Renal cortical epithelial cell (primary cell): ENCODE measurements around the gene KNG1. TPM values are rescaled to one million over a fixed set of nuclear protein-coding genes. Genes with fewer than 3 reads are reported as not detected.
"Not testable (repeated sequence)": the region's sequence is repeated elsewhere in the genome, so short reads cannot be mapped to it uniquely, and the experiment has no call there.

ENCODE experiments used
- DNase-seq: peaks from one replicate; pipeline ENCODE4 v3.0.0-alpha.2; 2011; ENCODE audit warnings: low read depth
- total RNA-seq: library from RNA; depleted of rRNA; stranded (reverse); fragments of >200 nt; gene quantifications from 2 replicates; pipeline ENCODE4 v1.2.3, GENCODE V29; 2014

Gene KNG1
- total RNA-seq, 1 donor from 2014 or later = 0.99 TPM

DNA sequence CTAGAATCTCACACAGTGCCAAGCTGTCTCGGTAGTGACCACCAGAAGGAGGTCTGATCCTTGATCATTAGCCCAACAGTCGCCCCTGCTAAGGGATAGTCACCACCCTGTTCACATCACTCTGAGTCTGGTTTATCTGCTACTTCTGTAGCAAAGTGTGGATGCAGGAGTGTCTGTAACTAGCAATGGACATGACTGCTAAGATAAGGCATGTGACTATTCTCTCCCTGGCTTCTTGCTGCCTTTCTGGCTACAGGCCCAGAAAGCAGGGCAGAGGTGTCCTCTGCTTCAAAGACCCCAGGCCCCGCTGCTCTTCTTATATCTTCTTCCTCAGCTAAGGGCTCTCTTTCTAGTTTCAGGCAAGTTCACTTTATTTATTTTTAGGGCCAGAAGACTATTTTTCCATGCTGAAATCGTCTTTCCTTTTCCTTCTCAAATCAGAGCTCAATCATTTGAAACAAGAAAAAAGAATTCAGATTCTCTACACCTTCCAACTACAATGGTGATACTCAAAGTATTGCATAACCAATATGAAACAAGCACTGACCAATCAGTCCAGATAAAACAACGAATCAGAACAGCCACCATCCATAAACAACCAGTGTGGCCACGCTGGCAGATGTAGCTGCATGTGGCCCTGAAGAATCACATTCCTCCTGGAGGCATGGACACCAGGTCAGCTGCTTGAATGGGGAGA, 8.0 kb upstream of the KNG1 start:
- DNase-seq = peak; percentile 12

DNA sequence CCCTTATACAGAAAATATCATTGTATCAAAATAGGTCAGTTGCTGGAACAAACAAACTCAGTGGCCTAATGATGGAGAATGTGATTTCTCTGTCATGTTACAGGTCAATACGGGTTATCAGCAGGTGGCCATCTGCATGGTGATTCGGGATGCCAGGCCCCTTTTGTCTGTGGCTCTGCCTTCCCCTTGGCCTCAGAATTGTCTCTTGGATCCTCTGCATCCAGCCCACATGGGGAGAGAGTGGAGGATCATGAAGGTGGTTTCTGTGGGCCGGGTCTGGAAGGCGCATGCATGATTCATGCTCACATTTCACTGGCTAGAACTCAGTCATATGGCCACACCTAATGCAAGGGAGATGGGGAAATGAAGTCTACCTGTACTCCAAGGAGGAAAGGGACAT, 6.5 kb upstream of the KNG1 start:
- DNase-seq = not testable (repeated sequence)

- DNase-seq = no peak
Measured at GRCh38 chr3:186713499-186713898, 3.7 kb upstream of the KNG1 start.

DNA sequence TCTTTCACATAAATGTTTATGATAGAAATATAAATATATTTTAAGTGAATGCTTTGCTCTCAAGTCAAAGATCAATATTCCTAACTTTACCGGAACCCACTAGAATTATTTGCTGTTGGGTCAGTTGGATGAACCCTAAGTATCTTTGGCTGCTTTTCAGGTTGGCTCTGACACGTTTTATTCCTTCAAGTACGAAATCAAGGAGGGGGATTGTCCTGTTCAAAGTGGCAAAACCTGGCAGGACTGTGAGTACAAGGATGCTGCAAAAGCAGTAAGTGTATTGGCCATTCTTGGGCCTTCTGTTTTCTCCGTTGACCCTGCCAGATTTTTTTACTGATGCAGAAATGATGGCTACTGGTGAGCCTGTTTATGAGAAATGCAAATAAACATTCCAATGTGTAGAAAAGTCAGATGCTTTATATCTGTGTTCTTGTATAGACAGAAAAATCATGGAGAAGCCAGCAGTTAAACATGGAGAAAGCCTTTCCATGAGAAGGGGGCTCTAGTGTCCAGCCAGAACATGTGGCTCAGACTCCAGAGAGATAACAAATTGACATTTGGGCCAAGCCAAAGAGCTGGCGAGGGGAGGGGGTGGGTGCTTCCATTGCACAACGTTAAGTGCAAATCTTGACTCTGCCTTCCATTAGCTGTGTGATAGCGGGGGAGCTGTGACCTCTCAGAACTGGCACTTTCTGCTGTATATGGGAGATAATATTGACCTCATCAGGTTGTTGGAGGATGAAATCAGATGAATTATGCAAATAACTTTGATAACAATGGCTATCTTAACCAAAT, 3.0 kb downstream of the KNG1 start:
- no peak for DNase-seq

DNA sequence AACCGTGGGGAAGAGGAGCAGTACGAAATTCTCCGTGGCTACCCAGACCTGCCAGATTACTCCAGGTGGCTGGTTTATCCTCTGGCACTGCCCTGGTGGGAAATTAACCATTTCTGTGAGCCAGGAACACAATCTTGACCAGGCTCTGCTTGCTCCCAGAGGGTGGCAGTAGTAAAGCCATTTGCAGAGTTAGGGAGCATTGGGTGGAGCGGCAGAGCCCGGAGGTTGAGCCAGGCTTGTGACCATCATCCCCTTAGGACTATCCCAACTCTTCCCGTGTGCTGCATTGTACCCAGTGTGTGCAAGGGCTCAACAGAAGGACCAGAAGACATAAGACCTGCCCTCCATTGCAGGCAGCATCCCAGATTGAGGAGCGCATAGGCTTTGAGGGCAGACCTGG, 5.3 kb downstream of the KNG1 start:
- peak; percentile 21 for DNase-seq

- no peak for DNase-seq
Measured at GRCh38 chr3:186724911-186725310, 7.8 kb downstream of the KNG1 start.

DNA sequence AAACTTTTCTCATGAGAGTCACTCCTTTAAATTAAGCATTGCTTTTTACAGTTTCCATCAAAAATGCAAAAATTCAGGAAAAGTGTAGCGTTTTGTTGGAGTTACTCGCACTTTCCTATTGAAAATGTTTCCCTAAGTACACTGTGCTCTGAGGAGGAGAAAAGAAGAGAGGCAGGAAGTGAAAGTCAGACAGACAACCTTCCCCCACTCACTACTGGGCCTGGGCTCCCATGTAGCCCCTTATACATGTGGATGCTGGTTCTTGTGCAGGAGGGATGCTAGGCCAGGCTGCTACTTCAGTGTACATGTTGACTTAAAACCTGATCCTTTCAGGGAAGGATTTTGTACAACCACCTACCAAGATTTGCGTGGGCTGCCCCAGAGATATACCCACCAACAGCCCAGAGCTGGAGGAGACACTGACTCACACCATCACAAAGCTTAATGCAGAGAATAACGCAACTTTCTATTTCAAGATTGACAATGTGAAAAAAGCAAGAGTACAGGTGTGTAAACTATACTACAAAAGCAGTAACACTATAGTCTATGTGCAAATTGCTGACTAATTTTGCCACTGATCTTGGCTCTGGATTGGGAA, 15.1 kb downstream of the KNG1 start:
- DNase-seq = no peak

DNA sequence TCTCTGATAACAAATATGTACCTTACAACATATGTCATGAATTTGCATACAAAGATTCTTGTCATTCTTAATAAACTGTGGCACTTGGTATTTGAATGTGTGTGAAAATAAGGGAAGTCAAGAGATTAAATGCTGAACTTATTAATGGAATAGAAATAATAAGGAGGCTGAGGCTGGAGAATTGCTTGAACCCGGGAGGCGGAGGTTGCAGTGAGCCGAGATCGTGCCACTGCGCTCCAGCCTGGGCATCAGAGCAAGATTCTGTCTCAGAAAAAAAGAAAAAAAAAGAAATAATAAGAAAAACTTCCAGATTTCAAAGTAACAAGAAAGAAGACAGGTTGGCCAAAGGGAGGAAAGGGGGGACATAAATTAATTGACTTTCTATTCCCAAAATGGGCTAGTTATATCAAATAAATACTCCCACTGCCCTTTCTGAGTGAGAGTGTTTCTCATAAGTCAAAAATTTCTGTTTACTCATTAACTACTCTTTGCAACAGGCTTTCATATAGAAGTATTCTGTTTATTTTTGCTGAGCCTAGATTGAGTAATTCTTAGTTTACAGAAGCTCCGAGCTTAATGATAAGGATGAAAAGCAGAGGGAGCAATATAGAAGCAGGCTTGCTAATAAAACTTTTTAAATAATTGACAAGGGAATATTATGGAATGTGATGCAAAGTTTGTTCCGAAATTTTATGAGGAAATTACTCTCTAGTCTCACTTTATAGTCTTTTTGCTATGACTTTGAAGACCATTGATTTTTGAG, 25.6 kb downstream of the KNG1 start:
- DNase-seq = peak; percentile 56

- no peak for DNase-seq
Measured at GRCh38 chr3:186743666-186744065, 26.5 kb downstream of the KNG1 start.

DNA sequence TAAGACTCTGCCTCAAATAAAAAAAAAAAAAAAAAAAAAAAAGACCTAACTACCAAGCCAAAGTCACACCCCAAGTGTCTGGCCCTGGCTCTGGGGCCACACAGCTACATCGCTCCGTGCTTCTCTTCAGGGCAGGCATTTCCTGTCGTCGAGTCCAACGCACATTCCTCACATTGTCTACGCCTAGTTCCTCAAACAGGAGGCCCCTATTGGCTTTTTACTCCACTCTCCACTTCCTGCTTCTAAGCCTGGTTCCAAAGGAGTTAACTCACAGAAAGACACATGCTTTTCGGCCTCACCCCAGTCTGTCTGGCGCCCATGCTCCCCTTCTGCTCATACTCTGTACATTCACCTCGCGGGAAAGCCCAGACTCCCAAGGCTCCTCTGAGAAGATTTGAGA, 28.8 kb downstream of the KNG1 start:
- peak; percentile 54 for DNase-seq

GRCh38 chr3:186750316-186750715, 33.2 kb downstream of the KNG1 start:
- no peak for DNase-seq

GRCh38 chr3:186751480-186751879, 34.3 kb downstream of the KNG1 start:
- DNase-seq = no peak

DNA sequence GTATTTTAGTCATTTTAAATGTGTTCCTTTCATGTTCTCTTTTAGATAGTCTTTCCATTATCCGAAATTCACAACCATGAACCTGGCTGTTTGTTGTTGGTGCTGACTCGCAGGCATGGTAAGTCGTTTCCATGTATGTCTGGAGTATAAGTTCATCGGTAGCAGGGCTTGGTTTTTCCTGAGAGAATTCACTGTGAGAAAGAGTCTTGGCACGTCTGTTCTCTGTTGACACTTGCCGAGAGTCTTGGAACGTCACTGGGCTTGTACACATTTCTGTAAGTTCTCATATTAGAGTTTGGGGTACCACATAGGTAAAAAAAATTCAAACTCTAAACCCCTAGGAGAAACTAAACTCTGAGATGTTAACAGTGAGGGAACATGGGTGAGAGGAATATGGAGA, 36.8 kb downstream of the KNG1 start:
- DNase-seq = no peak

DNA sequence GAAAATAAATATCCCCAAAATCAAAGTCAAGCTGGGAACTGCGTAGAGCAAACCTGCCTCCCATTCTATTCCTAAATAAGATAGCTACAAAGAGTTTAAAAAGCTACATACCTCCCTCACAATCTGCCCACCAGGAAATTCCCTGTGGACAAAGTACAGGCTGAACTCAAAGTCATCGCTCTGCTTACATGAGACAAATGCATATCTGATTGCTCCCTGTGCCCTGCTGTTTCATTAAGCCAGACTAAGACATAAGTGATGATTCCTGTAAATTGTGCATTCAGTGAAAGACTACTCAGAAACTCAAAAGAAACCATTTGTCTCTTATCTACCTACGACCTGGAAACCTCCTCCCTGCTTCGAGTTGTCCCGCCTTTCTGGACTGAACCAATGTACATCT, 37.7 kb downstream of the KNG1 start:
- DNase-seq = no peak

GRCh38 chr3:186757214-186757613, 40.1 kb downstream of the KNG1 start:
- DNase-seq = no peak

DNA sequence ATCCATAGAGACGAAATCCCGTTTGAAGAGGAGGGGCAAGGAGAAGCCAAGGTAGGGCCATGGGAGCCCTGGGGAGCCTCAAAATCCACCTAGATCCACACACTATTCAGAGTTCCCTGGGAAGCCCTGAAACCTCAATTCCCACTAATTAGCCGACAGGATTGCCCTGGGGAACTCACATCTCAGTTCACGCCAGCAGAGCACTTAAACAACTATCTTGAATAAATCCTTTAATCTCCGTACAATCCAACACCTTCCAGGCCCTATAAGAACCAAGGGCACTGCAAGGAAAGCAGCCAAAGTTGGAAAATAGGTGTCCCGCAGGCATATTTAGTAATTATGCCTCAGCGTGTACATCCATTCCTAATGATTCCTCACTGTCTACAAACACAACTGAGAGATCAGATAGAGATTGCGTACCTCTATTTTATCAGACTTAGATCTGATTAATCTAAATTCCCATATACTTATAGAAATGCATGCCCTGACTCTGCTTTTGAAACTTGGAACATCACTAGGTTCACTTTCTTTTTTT, 40.6 kb downstream of the KNG1 start:
- no peak for DNase-seq

- DNase-seq = no peak
Measured at GRCh38 chr3:186759231-186759930, 42.2 kb downstream of the KNG1 start.

DNA sequence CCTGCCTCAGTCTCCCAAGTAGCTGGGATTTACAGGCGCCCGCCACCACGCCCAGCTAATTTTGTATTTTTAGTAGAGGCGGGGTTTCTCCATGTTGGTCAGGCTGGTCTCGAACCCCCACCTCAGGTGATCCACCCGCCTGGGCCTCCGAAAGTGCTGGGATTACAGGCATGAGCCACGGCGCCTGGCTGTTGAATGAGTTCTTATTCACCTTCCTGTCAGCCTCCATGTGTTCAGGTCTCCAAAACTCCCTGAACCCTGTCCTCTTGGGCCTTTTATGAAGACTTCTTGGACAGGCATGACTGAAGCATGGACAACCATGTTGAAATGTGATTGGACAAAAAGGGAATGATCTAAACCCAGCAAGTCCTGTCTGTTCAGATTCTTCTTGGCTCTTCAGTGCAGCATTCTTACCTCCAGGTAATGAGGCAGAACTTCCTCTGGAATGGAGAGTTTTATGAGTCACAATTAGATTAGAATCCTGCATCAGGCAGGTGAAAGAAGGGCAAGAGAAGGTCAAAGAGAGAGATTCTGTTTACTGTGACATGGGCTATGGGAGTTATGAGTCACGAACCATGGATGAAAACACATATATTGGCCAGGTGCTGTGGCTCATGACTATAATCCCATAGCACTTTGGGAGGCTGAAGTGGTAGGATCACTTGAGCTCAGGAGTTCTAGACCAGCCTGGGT, 43.1 kb downstream of the KNG1 start:
- DNase-seq = peak; percentile 93

DNA sequence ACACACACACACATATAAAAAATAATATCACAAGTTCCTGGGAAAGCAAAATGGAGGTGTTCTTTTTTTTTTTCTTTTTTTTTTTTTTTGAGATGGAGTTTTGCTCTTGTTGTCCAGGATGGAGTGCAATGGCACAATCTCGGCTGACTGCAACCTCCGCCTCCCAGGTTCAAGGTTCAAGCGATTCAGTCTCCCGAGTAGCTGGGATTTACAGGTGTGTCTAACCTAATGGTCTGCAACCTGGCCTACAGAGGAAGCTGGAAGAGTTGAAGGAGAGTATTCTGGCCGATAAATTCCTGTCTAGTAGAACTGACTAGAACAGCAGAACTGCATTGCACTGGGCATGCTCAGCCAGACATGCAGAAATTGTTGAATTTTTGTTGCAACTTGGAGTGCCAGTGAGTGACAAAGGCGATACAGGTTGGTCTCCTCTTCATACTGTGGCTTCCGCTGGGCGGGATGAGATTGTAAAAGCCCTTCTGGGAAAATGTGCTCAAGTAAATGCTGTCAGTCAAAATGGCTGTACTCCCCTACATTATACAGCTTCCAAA, 43.8 kb downstream of the KNG1 start:
- no peak for DNase-seq

- no peak for DNase-seq
Measured at GRCh38 chr3:186772281-186772694, 55.1 kb downstream of the KNG1 start.
